Sciatic nerve (tissue), 2 donors: ENCODE measurements around the gene COL9A3. TPM values are rescaled to one million over a fixed set of nuclear protein-coding genes. Genes with fewer than 3 reads are reported as not detected.

Experiments
- ATAC-seq: fragments of 200-7000 bp; cut with Tn5 transposase; one replicate; pipeline ENCODE4 v1.9.1; 2020; ENCODE audit warnings: mild to moderate bottlenecking, moderate library complexity
- DNase-seq: peaks from one replicate; pipeline ENCODE4 v3.0.0-alpha.2; 2020; ENCODE audit warnings: low spot score
- intact Hi-C: fragments of 100-400 bp; cut with DNase I; formaldehyde crosslinking; loops from one replicate; pipeline ENCODE4 v1.14.2; 2022
- total RNA-seq: library from RNA; stranded (reverse); fragmentation: NEBNext Ultra II Directional; extraction: Animal tissue kit (Norgen Biotek cat#: 25700); gene quantifications from one replicate; pipeline ENCODE4 v1.2.1, GENCODE V29; 2021
- donor health status: DM: no; HTN: no; CAD: no.
- donor health status: DM: no; HTN: no; CAD: no.

The COL9A3 gene
- total RNA-seq, 1 donor from 2014 or later = 69.6 TPM

DNA sequence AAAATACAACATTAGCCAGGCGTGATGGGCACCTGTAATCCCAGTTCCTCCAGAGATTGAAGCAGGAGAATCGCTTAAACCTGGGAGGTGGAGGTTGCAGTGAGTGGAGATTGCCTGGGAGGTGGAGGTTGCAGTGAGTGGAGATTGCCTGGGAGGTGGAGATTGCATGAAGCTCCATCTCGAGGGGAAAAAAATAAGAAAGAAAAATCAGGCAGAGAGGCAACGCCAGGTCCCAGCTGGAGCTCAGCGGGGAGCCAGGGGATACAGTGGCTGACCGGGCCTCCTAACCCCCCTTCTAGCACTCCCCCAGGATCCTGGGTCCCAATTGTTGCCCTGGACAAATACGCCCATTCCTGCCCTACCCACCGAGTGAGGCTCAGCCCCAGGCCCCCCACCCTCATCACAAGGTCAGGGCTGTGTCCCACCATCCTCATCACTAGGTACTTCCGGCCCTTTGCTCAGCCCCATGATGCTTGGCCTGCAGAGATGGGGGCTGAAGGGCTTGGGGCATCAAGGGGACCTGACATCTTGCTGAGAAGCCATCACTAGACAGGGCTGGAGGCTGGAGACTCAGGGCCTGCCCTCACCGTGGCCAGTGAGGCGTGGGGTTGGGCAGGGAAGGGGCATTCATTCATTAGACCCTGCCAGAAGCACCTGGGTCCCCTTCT, 10.3 kb upstream of the COL9A3 start:
- intact Hi-C loops = no loop called here
- no peak for ATAC-seq
- DNase-seq = no peak

DNA sequence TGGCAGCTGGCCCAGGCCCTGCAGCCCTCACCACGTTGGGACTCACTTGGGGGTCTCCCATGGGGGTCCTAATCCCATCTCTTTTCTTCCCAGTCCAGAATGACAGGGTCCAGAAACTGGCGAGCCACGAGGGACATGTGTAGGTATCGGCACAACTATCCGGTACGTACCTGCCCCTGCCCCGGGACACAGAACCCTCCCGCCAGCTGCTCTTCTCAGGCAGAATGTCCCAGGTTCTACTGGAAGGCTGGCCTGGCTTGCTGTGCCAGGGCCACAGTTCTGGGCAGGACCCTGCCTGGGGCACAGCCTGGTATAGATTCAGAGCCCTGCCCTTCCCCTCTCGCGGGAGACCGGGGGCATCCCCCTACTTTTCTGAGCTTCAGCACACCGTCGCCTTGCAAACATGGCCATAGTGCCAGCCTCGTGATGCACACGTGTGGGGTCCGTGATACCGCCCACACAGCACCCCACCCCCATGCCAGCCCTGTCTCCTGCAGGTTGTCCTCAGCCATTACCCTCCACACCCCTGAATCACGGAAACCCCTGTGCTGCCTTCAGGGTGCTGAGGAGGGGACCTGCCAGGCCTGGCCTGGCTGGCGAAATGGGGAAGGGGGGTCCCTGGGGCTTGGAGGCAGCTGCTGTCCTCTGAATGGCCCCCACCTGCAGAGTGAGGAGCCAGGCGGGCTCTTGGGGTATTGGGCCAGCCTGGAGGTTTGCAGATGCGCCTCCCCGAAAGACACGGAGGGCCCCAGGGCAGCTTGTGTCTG, 9.2 kb upstream of the COL9A3 start:
- intact Hi-C loops = no loop called here
- DNase-seq = no peak
- no peak for ATAC-seq

DNA sequence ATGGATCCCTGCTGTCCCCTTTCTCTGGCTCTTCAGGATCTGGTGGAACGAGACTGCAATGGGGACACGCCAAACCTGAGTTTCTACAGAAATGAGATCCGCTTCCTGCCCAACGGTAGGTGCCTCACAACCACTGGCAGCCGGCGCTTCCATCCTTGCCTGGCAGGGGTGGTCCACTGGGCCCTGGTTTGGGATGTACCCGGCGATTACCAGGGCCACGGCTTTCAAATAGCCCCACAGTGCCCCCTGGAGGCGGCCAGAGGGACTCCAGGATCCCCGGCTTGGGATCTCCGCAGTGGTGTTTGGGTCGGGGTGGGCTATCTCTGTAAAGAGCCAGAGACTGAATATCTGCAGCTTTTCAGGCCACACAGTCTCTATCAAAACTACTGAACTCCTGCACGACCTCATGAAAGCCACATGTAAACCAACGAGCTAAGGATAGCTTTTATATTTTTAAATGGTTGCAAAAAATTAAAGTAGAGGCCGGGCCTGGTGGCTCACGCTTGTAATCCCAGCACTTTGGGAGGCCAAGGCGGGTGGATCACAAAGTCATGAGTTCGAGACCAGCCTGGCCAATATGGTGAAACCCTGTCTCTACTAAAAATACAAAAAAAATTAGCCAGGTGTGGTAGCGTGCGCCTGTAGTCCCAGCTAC, 8.5 kb upstream of the COL9A3 start:
- intact Hi-C loops = no loop called here
- DNase-seq (peak; percentile 86), ATAC-seq (peak; percentile 66)

DNA sequence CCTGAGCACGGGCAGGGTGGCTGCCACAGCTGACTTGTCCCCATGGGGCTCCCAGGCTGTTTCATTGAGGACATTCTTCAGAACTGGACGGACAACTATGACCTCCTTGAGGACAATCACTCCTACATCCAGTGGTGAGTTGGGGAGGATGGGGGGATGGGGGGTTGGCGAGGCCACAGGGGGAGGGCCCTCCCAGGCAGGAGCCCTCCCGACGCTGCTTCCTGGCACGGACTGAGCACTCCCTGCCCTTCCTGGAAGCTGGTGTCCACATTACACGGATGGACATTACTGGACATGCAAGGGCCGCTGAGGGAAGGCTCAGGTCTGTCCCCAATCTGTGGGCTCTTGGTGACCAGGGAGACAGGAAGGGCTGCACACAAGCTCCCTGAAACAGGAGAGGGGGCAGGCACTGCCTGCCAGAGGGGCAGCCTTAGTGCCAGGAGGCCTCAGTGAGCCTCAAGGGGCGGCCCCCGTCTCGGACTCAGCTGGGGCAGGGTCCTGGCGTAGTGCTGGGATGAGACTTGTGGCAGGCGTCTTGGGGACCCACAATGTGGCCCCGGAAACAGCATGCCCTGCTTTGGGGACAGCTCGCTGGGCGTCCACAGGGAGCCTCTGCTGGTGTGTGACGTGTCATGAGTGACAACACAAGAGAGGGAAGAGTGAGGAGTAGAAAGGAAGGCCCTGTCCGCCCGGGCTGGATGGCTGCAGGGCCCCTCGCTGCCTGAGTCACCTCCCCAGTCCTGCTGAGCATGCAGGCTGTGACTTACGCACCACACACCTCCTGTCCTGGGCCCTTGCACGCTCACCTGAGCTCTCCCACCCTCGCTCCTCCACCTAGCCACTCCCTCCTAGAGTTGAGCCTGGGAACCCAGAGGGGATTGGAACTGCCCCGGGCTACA, 7.1 kb upstream of the COL9A3 start:
- DNase-seq (no peak), ATAC-seq (no peak)
- intact Hi-C loops = no loop called here

DNA sequence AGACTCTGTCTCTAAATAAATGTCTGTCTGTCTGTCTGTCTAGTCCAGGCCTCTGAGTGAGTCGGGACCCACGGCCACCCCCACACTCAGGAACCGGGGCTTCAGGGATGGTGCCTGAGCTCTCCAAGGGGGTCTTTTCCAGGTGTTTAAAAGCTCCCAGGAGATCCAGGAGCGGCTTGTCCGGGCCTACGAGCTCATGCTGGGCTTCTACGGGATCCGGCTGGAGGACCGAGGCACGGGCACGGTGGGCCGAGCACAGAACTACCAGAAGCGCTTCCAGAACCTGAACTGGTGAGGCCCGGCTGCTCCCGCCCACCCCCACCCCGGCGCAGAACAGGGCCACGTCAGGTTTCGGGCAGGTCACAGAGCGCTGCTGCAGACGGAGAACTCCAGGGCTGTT, 5.5 kb upstream of the COL9A3 start:
- intact Hi-C loops = no loop called here
- ATAC-seq = no peak
- no peak for DNase-seq

DNA sequence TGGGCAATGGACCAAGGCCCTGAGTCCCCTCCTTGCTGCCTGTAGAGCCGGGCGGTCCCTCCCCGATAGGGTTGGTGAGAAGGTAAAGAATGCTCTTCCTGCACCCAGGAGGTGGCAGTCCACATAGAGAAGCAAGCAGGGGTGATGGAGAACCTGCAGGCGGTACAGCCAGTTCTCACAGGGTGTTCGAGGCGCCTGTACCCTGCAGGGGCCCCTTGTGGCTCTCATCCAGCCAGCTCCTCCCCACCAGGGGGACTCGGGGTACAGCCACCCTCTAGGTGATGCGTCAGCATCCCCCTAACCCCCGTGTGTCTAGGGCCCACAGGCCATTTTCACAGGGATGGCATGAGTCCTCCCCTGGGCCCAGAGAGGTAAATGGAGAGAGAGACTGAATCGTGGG, 5.1 kb upstream of the COL9A3 start:
- ATAC-seq = no peak
- intact Hi-C loops = no loop called here
- DNase-seq = no peak

DNA sequence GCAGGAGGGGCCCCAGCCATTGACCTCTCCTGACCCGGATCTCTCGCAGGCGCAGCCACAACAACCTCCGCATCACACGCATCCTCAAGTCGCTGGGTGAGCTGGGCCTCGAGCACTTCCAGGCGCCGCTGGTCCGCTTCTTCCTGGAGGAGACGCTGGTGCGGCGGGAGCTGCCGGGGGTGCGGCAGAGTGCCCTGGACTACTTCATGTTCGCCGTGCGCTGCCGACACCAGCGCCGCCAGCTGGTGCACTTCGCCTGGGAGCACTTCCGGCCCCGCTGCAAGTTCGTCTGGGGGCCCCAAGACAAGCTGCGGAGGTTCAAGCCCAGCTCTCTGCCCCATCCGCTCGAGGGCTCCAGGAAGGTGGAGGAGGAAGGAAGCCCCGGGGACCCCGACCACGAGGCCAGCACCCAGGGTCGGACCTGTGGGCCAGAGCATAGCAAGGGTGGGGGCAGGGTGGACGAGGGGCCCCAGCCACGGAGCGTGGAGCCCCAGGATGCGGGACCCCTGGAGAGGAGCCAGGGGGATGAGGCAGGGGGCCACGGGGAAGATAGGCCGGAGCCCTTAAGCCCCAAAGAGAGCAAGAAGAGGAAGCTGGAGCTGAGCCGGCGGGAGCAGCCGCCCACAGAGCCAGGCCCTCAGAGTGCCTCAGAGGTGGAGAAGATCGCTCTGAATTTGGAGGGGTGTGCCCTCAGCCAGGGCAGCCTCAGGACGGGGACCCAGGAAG, 4.5 kb upstream of the COL9A3 start:
- intact Hi-C loops = no loop called here
- DNase-seq = no peak
- ATAC-seq = no peak

DNA sequence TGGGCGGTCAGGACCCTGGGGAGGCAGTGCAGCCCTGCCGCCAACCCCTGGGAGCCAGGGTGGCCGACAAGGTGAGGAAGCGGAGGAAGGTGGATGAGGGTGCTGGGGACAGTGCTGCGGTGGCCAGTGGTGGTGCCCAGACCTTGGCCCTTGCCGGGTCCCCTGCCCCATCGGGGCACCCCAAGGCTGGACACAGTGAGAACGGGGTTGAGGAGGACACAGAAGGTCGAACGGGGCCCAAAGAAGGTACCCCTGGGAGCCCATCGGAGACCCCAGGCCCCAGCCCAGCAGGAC, 4.0 kb upstream of the COL9A3 start:
- no peak for DNase-seq
- no peak for ATAC-seq
- intact Hi-C loops = no loop called here

DNA sequence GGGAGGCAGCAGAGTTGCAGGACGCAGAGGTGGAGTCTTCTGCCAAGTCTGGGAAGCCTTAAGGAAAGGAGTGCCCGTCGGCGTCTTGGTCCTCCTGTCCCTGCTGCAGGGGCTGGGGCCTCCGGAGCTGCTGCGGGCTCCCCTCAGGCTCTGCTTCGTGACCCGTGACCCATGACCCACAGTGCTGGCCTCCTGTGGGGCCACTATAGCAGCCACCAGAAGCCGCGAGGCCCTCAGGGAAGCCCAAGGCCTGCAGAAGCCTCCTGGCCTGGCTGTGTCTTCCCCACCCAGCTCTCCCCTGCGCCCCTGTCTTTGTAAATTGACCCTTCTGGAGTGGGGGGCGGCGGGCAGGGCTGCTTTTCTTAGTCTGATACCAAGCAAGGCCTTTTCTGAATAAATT, 3.3 kb upstream of the COL9A3 start:
- intact Hi-C loops = no loop called here
- no peak for DNase-seq
- ATAC-seq = no peak

DNA sequence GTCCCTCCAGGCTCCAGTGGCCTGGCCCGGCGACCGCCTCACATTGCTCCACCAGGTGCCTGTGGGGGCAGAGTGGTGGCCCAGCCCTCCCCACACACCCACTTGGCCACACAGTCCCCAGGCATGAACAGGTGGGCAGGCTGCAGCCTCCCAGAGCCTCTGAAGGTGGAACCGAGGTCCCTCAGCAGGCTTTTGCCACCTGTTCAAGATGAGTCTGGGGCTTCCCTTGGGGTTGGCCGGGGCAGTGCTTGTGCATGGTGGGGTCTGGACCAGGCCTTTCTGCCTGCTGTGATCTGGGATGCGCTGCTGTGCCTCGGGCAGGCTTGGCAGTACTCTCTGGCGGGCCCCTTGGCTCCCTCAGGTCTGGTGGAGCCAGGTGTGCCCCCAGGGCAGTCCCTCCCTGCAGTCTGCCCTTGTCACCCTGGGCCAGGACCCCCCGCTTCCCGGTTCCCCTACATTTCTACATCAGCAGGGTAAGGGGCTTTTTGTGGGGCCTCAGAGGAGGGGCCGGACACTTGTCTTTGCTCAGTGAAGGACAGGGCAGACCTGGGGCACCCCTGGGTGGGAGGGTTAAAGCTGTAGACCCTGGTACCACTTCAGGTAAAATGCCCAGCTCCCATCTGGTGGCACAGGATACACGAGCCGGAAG, 2.7 kb upstream of the COL9A3 start:
- no peak for ATAC-seq
- DNase-seq = no peak
- intact Hi-C loops = no loop called here

DNA sequence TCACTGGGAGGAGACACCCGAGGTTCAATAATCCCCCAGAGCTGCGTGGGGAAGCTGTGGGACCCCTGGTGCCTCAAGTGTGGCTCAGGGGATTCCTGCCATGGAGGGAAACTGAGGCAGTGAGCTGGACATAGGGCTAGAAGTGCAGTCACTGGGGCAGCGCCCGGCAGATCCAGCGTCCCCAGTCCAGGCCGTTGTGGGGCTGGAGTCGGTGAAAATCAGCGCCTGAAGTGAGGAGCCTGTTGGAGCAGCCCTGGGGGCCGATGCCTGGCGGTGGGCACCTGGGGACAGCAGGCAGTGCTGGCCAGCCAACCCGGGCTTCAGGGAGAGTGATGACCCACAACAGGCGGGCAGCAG, 2.2 kb upstream of the COL9A3 start:
- DNase-seq (no peak), ATAC-seq (no peak)
- intact Hi-C loops = no loop called here

DNA sequence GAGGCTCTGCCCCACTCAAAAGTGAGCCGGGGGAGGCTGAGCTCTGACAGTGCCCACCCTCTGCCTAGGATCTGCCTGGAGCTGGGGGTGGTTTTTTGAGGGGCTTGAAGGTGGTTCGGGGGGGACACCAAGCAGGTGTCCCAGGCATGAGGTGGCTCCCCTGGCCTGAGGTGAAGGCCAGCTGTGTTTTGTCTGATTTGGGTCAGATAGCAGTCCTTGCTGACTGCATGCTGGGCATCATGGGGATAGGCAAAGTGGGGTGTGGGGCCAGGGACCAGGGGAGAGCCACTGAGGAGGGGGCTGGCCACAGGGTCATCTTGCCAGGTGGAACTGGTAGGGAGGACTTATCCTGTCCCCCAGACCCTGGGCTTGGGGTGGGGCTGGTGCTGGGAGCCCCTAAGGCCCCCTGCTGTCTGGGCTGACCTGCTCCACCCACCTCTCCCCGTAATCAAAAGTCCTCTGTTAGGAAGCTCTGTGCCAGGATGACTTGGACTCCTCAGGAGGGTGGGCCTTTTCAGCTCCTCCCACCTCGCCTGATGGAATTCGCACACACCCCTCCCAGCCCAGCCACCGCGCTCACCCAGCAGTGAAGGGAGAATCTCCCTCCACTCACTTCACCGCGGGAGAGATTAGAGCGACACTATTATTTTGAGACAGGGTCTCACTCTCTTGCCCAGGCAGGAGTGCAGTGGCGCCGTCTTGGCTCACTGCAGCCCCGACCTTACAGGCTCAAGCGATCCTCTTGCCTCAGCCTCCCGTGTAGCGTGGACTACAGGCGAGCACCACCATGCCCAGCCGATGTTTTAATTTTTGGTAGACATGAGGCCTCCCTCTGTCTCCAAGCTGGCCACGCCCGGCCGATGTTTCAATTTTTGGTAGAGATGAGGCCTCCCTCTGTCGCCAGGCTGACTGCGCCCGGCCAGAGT, 1.5 kb upstream of the COL9A3 start:
- ATAC-seq (peak; percentile 38), DNase-seq (no peak)
- intact Hi-C loops = no loop called here

DNA sequence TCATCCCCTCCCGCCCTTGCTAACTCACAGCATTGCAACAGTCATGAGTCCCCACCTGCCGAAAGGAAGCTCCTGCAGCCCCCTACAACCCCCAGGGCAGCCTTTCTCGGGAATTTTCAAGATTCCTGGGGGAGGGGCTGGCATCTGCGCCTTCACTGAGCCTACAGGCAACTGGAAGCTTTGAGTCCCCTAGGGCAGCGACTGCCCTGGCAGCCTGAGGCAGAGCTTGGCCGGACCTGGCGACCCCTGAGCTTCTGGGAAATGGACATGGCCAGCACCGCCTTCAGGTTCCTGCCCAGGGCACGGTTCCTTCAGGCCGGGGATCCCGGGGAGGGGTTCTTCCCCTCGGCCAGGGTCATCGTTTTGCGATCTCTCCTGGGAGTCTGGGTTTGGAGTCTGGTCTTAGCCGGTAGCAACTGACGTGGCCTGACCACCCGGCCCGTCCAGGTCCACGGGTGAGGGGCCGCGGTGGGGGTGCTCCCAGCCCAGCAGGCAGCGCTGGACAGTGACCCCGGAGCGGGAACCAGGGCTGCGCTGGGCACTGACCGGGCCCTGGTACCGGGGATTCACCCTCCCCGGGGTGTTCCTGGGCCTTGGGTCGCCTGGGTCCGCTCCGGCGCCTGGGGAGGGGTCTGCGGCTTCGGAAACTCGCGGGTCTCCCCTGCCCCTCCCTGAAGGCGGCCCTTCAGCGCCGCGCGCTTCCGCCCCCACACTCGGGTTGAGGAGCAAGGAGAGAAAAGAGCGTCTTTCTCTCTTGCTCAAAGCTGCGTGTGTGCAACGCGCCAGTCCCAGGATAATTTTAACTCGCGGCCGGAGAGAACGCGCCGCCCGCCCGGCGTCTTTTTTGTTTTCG, 593 bp upstream of the COL9A3 start:
- no peak for DNase-seq
- no peak for ATAC-seq
- intact Hi-C loops = no loop called here

DNA sequence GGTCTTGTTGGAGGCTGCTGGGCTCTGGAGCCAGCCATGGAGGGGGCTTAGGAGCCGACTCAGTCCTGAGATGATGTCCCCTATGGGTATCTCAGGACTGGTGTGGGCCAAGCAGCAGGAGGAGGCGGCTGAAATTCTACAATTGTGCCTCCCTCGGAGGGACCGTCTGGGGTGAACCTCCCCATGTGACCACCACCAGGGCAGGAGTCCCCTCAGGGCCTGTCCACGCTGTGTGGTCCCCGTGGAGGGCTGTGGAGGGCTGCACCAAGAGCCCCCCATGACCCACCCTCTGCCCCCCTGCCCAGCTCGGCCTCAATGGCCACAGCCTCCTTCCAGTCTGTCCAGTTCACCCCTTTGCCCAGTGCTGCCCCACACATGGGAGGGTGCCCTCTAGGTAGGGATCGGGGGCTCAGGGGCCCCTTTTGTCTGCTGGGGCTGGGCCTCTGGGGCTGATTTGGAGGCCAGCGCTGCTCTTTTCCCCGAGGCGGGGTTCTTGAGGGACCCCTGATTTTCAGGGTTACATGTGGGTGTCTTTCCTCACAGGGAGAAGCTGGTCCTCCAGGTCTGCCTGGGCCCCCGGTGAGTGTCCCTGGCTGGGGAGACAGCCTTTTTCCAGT, 1.2 kb downstream of the COL9A3 start:
- DNase-seq (no peak), ATAC-seq (peak; percentile 4)
- intact Hi-C loops = no loop called here

DNA sequence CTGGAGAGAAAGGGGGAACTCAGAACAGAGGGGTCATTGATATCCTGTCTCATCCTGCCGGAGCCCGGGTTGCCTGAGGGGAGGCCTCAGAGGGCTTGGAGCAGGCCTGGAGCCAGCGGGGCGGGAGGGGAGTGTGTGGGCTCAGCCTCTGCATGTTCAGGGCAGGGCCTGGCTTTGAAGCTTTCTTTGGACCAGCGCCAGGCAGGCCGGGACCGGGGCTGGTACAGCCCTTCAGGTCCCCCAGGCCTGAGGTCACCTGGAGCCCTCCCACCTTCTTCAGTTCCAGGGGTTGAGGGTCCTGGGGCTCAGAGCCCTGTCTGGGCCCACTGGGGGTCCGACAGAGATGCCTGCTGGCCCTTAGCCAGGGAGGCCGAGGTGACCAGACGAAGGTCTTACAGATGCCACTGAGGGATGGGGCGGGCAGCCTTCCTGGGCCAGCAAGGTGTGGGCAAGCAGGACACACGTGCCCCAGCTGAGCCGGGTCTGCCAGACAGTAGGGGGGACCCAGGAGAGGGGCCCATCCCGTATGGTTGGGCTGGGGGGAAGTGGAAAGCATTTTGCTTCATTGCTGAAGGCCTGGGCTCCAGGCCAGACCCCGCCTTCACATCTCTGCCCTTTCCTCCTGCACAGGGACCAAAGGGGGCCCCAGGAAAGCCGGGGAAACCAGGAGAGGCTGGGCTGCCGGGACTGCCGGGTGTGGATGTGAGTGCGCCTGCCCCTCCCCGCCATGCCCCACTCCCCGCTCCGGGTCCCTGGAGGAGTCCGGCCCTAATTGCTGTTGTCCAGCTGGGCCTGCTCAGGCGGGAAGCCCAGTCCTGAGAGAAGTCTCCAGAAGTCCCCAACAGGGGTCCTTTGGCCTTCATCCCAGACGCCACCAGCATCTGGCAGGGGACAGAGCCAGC, 2.0 kb downstream of the COL9A3 start:
- DNase-seq (peak; percentile 90), ATAC-seq (peak; percentile 82)
- intact Hi-C loops = no loop called here
